SKM-1 (cell line): Measurements from ENCODE around the gene LRP1-AS.
A peak's percentile ranks its signal among the peaks of the same experiment; 100 is the strongest.

ENCODE experiments used
- DNase-seq: peaks from one replicate; lab custom pipeline; 2025; ENCODE audit not compliant: unreplicated experiment; lab: John Stamatoyannopoulos, UW

Gene LRP1-AS

GRCh38 chr12:57160741-57161140 is 13.3 kb upstream of the LRP1-AS start:
- DNase-seq = no peak

GRCh38 chr12:57160040-57160439 is 12.6 kb upstream of the LRP1-AS start:
- no peak for DNase-seq

GRCh38 chr12:57159311-57159710 is 11.9 kb upstream of the LRP1-AS start:
- DNase-seq = no peak

GRCh38 chr12:57158665-57159064 is 11.2 kb upstream of the LRP1-AS start:
- DNase-seq = no peak

- no peak for DNase-seq
Observed at GRCh38 chr12:57158186-57158585, 10.8 kb upstream of the LRP1-AS start.

GRCh38 chr12:57157588-57158173 is 10.3 kb upstream of the LRP1-AS start:
- no peak for DNase-seq

GRCh38 chr12:57156701-57157403 is 9.4 kb upstream of the LRP1-AS start:
- no peak for DNase-seq

GRCh38 chr12:57154804-57155434 is 7.5 kb upstream of the LRP1-AS start:
- no peak for DNase-seq

- no peak for DNase-seq
Observed at GRCh38 chr12:57154076-57154475, 6.7 kb upstream of the LRP1-AS start.

- no peak for DNase-seq
Observed at GRCh38 chr12:57153415-57153997, 6.1 kb upstream of the LRP1-AS start.

GRCh38 chr12:57152639-57153038 is 5.2 kb upstream of the LRP1-AS start:
- no peak for DNase-seq

- no peak for DNase-seq
Observed at GRCh38 chr12:57151741-57152630, 4.6 kb upstream of the LRP1-AS start.

GRCh38 chr12:57150400-57151000 is 3.1 kb upstream of the LRP1-AS start:
- DNase-seq = no peak

GRCh38 chr12:57149245-57149900 is 2.0 kb upstream of the LRP1-AS start:
- DNase-seq = no peak

- DNase-seq = peak; percentile 57
Observed at GRCh38 chr12:57148469-57149244, 1.2 kb upstream of the LRP1-AS start.

GRCh38 chr12:57146092-57146491 is 1.3 kb downstream of the LRP1-AS start:
- DNase-seq = no peak

GRCh38 chr12:57145460-57146059 is 1.9 kb downstream of the LRP1-AS start:
- DNase-seq = no peak

- no peak for DNase-seq
Observed at GRCh38 chr12:57143454-57143853, 4.0 kb downstream of the LRP1-AS start.

GRCh38 chr12:57142727-57143126 is 4.7 kb downstream of the LRP1-AS start:
- no peak for DNase-seq
